Vagina (tissue), 2 donors: ENCODE data around the gene NUP54.

Experiments
- CTCF ChIP-seq, 3 experiments: fragments of 450-650 bp in 2 of 3; fragments of 200-600 bp in 1 of 3; sonication (generic) in 1 of 3; IDR thresholded peaks; one replicate each; pipeline ENCODE4 v1.5.1; 2017 to 2019; ENCODE audit warnings: antibody characterized with exemption in 3 of 3, mild to moderate bottlenecking in 2 of 3, moderate library complexity in 2 of 3
- POLR2A ChIP-seq, 2 donors: fragments of 450-650 bp; IDR thresholded peaks; one replicate each; pipeline ENCODE4 v1.6.1; 2017; ENCODE audit warnings: antibody characterized with exemption in 2 of 2, mild to moderate bottlenecking in 2 of 2, moderate library complexity in 2 of 2

DNA sequence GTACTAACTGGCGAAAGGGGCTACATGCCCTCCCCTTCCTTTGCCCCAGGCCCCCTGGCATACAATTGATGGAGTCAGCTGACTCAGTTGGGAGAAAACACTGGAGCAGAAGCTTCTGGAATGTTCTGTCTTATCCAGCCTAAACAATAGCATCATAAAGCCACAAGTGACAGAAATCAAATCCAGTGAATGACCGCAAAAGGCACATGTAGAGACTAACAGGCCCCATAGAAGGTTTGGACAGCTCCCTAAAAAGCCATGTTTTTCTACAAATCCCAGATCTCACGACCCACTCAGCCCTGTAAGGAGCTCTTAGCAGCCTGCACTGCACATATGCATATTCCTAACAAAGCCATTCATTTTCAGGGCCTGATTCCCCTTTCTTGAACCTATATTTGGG is 40.4 kb upstream of the NUP54 start:
- no peak for TF ChIP-seq POLR2A (IDR thresholded peaks at IDR 0.05)
- no peak for TF ChIP-seq CTCF (IDR thresholded peaks at IDR 0.05)
